Mesothelial cell of epicardium (in vitro differentiated cells): Measurements from ENCODE around the gene MAGOH. TPM values are rescaled to one million over a fixed set of nuclear protein-coding genes. Genes with fewer than 3 reads are reported as not detected.

Experiments used
- DNase-seq, 2 experiments: peaks; one replicate each; pipeline ENCODE4 v3.0.0; 2021; ENCODE audit warnings: low spot score in 2 of 2; ENCODE audit not compliant: unreplicated experiment in 2 of 2
- H3K27ac Mint-ChIP-seq: 2 replicates; pipeline ENCODE4 v1.8.0; 2021; ENCODE audit warnings: mixed read lengths
- H3K27me3 Mint-ChIP-seq: 2 replicates; pipeline ENCODE4 v1.8.0; 2021; ENCODE audit warnings: low read depth, mixed read lengths
- H3K36me3 Mint-ChIP-seq: 2 replicates; pipeline ENCODE4 v1.8.0; 2021; ENCODE audit warnings: mixed read lengths
- H3K4me1 Mint-ChIP-seq: 2 replicates; pipeline ENCODE4 v1.8.0; 2021; ENCODE audit warnings: mixed read lengths
- H3K4me3 Mint-ChIP-seq: 2 replicates; pipeline ENCODE4 v1.8.0; 2021; ENCODE audit warnings: mild to moderate bottlenecking, moderate library complexity, mixed read lengths
- H3K9me3 Mint-ChIP-seq: 2 replicates; pipeline ENCODE4 v1.8.0; 2021; ENCODE audit warnings: mixed read lengths
- CTCF ChIP-seq: fragments of 200-600 bp; sonication (generic); IDR thresholded peaks from one replicate; pipeline ENCODE4 v1.5.0; 2021; ENCODE audit warnings: antibody characterized with exemption; ENCODE audit not compliant: unreplicated experiment
- total RNA-seq: library from RNA; stranded (reverse); gene quantifications from 3 replicates; pipeline ENCODE4 v1.2.1, GENCODE V29; 2021

The MAGOH gene
- total RNA-seq, 1 donor from 2014 or later = 59.0 TPM

- no peak for DNase-seq
- H3K27me3 Mint-ChIP-seq = peaks cover 2% of the 10 kb centered on the region
- no peaks in the 10 kb centered on the region for H3K36me3 Mint-ChIP-seq
- no peak overlapping the region for H3K27ac Mint-ChIP-seq
- H3K9me3 Mint-ChIP-seq = no peaks in the 10 kb centered on the region
- H3K4me3 Mint-ChIP-seq = no peak overlapping the region
- H3K4me1 Mint-ChIP-seq = peaks cover 14% of the 10 kb centered on the region
- no peak for TF ChIP-seq CTCF
Observed at GRCh38 chr1:53241828-53242227, 3.5 kb upstream of the MAGOH start.

- Mint-ChIP-seq H3K9me3 (no peaks in the 10 kb centered on the region), H3K4me3 (peak overlapping the region; percentile 96), H3K4me1 (peaks cover 21% of the 10 kb centered on the region), H3K27ac (peak overlapping the region; percentile 98), H3K27me3 (peaks cover 2% of the 10 kb centered on the region), H3K36me3 (peaks cover 10% of the 10 kb centered on the region)
- no peak for DNase-seq
- TF ChIP-seq CTCF = no peak
Observed at GRCh38 chr1:53237638-53238037, 680 bp downstream of the MAGOH start.

- Mint-ChIP-seq H3K4me3 (peak overlapping the region; percentile 88), H3K27ac (peak overlapping the region; percentile 98), H3K4me1 (peaks cover 21% of the 10 kb centered on the region), H3K36me3 (no peaks in the 10 kb centered on the region), H3K27me3 (no peaks in the 10 kb centered on the region), H3K9me3 (no peaks in the 10 kb centered on the region)
- TF ChIP-seq CTCF = no peak
- DNase-seq = no peak
Observed at GRCh38 chr1:53220962-53221286, 17.4 kb downstream of the MAGOH start.

GRCh38 chr1:53220171-53220961 lies 18.0 kb downstream of the MAGOH start, which contains the start of gene CZIB:
CZIB (minus strand) TSS chr1:53220634; CDS start chr1:53220575, 59 bp downstream.
- H3K27me3 Mint-ChIP-seq = no peaks in the 10 kb centered on the region
- H3K9me3 Mint-ChIP-seq = no peaks in the 10 kb centered on the region
- peak within 1 kb of the TSS; percentile 98 for H3K27ac Mint-ChIP-seq
- DNase-seq = peak; percentile 88 to 94
- peaks cover 21% of the 10 kb centered on the region for H3K4me1 Mint-ChIP-seq
- H3K4me3 Mint-ChIP-seq = peak within 1 kb of the TSS; percentile 88
- H3K36me3 Mint-ChIP-seq = peaks cover under 1% of the 10 kb centered on the region
- no peak for TF ChIP-seq CTCF

GRCh38 chr1:53219711-53220110 lies 18.6 kb downstream of the MAGOH start:
- peaks cover 3% of the 10 kb centered on the region for H3K36me3 Mint-ChIP-seq
- H3K4me3 Mint-ChIP-seq = peak overlapping the region; percentile 88
- no peaks in the 10 kb centered on the region for H3K27me3 Mint-ChIP-seq
- DNase-seq = no peak
- peaks cover 21% of the 10 kb centered on the region for H3K4me1 Mint-ChIP-seq
- TF ChIP-seq CTCF = no peak
- H3K9me3 Mint-ChIP-seq = no peaks in the 10 kb centered on the region
- H3K27ac Mint-ChIP-seq = peak overlapping the region; percentile 98
